Occipital lobe (tissue), 2 donors: ENCODE measurements around the gene PEX5L. TPM values are rescaled to one million over a fixed set of nuclear protein-coding genes. Genes with fewer than 3 reads are reported as not detected.
A peak's percentile ranks its signal among the peaks of the same experiment; 100 is the strongest.
"Not testable (repeated sequence)": the region's sequence is repeated elsewhere in the genome, so short reads cannot be mapped to it uniquely, and the experiment has no call there.

Experiments
- DNase-seq: peaks from one replicate; lab custom pipeline; 2025; lab: John Stamatoyannopoulos, UW
- total RNA-seq: library from RNA; depleted of rRNA; stranded (reverse); fragments of >200 nt; gene quantifications from one replicate; pipeline ENCODE4 v1.2.3, GENCODE V29; 2014

Gene PEX5L
- total RNA-seq, 1 donor from 2014 or later, result 49.6 TPM

GRCh38 chr3:180008318-180008717, 28.4 kb downstream of the PEX5L start:
- DNase-seq, result not testable (repeated sequence)

GRCh38 chr3:180004542-180004941, 32.2 kb downstream of the PEX5L start:
- DNase-seq, result no peak

- DNase-seq, result no peak
These were observed 34.7 kb downstream of the PEX5L start for GRCh38 chr3:180002006-180002405.

- no peak for DNase-seq
These were observed 36.2 kb downstream of the PEX5L start for GRCh38 chr3:180000500-180000899.

GRCh38 chr3:179995406-179995805, 41.3 kb downstream of the PEX5L start:
- DNase-seq, result no peak

- DNase-seq, result no peak
These were observed 44.9 kb downstream of the PEX5L start for GRCh38 chr3:179991883-179992282.

GRCh38 chr3:179991104-179991503, 45.6 kb downstream of the PEX5L start:
- no peak for DNase-seq

- no peak for DNase-seq
These were observed 55.1 kb downstream of the PEX5L start for GRCh38 chr3:179981646-179982045.

- DNase-seq, result no peak
These were observed 59.4 kb downstream of the PEX5L start for GRCh38 chr3:179977356-179977755.

- DNase-seq, result peak; percentile 22
These were observed 62.8 kb downstream of the PEX5L start for GRCh38 chr3:179973931-179974361.

- no peak for DNase-seq
These were observed 63.8 kb downstream of the PEX5L start for GRCh38 chr3:179972881-179973423.

GRCh38 chr3:179971280-179971679, 65.5 kb downstream of the PEX5L start:
- no peak for DNase-seq

GRCh38 chr3:179970746-179971145, 66.0 kb downstream of the PEX5L start:
- no peak for DNase-seq

- DNase-seq, result no peak
These were observed 67.2 kb downstream of the PEX5L start for GRCh38 chr3:179969525-179969924.

GRCh38 chr3:179967622-179968021, 69.1 kb downstream of the PEX5L start:
- DNase-seq, result no peak

GRCh38 chr3:179964890-179965289, 71.8 kb downstream of the PEX5L start:
- DNase-seq, result no peak

- no peak for DNase-seq
These were observed 73.9 kb downstream of the PEX5L start for GRCh38 chr3:179962629-179963387.

GRCh38 chr3:179961703-179962078, 75.0 kb downstream of the PEX5L start:
- no peak for DNase-seq

- DNase-seq, result no peak
These were observed 75.5 kb downstream of the PEX5L start for GRCh38 chr3:179961071-179961702.

- DNase-seq, result no peak
These were observed 78.0 kb downstream of the PEX5L start for GRCh38 chr3:179958759-179959158.

- DNase-seq, result no peak
These were observed 78.6 kb downstream of the PEX5L start for GRCh38 chr3:179958143-179958542.

GRCh38 chr3:179957264-179957845, 79.4 kb downstream of the PEX5L start:
- no peak for DNase-seq
